Glomerular visceral epithelial cell (primary cell): ENCODE measurements around the gene PRDM16.

Experiments
- DNase-seq: peaks from one replicate; pipeline ENCODE4 v3.0.0-alpha.2; 2016; ENCODE audit errors: extremely low spot score

Gene PRDM16

GRCh38 chr1:3461238-3461933 is 392.4 kb downstream of the PRDM16 start:
- DNase-seq: no peak

- DNase-seq: no peak
Observed at GRCh38 chr1:3461934-3462275, 392.9 kb downstream of the PRDM16 start.

DNA sequence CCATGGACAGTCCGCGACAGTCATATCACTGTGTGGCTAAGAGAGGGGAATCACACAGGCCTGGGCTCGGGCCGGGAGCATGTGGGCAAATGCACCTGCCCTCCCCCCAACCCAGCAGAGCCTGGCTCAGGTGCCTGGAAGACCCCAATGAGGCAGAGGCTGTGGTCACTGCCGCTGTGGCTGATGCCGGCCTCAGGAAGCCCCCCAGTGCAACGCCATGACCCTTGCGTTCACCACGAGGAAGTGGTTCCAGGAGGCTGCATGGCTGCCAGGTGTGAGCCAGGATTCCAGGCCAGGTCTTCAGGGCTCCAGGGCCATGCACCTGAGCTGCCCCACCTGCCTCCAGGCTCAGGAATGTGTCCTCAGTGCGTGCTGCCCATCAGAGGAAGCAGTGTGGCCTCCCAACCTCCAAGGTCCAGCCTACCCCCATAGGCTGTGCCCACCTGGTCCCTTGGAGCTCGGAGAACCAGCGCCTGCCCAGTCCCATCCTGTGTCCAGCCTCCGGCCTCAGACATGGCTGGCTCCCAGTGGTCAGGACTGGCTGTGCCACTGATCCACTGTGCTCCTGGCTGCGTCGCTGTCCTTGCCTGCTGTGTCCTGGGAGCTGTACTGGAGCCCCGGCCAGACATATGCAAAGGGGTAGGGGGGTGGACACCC is 393.5 kb downstream of the PRDM16 start:
- DNase-seq: no peak

GRCh38 chr1:3463013-3463385 is 394.0 kb downstream of the PRDM16 start:
- DNase-seq: no peak

- no peak for DNase-seq
Observed at GRCh38 chr1:3463408-3463863, 394.4 kb downstream of the PRDM16 start.

DNA sequence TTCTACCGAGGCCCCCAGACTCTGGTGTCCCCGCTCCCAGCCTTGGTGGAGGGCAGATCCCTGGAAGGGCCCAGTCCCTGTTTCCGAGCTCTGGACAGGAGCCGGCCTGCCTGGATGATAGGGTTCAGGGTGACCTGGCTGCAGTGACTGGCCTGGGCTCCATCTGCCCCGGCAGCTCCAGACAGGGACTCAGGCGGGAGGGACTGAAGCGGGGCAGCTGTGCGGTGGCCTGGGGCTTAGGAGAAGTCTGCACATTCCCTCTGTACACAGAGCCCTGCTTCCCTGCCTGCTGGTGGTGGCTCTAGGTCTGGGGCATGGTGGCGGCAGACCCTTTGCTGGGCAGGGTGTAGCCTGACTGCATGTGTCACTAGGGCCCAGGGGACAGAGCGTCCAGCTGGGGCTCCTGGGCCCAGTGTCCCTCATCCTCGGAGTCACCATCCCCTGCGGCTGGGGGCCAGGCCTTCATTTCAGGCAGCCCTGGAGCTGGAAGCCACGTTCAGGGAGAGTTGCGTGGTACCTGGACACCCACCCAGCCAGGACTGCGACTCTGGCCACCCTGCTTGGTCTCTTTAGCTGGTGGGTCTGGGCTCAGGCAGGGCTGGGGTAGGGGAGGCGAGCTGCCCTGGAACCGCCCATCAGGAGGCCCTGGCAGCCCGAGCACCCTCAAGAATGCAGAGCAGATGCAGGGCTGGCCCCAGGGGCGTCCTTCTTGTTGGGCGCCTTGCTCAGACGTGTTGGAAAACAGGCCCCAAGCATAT is 395.1 kb downstream of the PRDM16 start:
- DNase-seq: no peak

- DNase-seq: no peak
Observed at GRCh38 chr1:3464649-3465025, 395.6 kb downstream of the PRDM16 start.

- no peak for DNase-seq
Observed at GRCh38 chr1:3465091-3465934, 396.3 kb downstream of the PRDM16 start.

DNA sequence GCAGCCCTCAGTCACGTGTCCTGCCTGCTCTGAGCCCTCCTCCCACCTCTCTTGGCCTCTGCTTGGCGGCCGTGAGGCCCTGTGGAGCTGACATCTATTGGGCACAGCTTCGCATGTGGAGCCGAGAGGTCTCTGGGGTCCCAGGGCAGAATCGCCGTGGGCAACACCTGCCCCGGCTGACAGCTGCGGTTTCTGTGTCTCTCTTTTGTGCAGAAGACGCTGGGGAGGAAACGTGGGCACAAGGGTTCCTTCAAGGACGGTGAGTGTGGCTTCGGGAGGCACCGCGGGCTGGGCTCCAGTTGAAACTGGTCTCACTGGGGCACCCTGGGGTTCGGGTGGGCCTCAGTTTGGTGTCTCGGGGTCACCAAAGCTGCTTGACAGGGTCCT is 396.9 kb downstream of the PRDM16 start:
- DNase-seq: no peak

- no peak for DNase-seq
Observed at GRCh38 chr1:3466366-3467075, 397.5 kb downstream of the PRDM16 start.

- no peak for DNase-seq
Observed at GRCh38 chr1:3467096-3468036, 398.4 kb downstream of the PRDM16 start.

DNA sequence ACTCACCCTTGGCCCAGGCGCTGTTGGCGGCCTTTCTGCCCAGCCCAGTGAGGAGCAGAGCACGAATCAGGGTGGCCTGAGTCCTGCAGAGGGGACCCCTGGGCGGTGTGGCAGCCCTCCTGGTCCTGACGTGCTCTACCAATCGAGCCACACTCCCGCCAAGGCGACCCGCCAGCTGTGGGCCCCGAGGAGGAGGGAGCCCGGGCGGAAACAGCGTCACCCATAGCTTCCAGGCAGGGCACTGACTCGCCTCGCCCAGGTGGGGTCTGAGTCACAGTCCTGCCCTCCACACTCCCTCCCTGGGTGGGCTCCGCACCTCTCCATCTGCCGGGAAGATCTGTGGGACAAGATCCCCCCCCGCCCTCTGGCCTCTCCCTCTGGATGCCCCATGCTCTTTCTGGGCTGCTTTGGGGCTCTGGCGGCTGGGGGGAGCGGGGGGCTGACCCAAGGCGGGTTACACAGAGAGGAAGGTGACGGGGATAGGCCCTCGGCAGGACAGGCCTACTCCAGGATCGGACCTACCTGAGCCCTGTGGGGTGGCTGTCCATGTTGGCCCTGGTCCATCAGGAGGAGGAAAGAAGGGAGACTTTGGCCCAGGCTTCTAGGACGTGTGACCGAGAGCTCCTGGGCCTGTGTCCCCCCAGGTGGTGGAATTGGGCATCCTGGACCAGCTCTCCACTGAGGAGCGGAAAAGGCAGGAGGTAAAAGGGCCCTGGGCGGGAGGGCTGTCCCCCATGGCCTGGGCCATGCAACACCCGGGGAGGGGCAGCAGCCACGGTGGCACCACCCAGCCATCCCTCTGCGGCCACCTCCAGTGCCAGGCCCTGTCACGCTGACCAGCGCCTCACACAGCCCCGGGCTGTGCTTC is 399.5 kb downstream of the PRDM16 start:
- peak; percentile 45 for DNase-seq

GRCh38 chr1:3469104-3469848 is 400.3 kb downstream of the PRDM16 start:
- no peak for DNase-seq

GRCh38 chr1:3469849-3470649 is 401.0 kb downstream of the PRDM16 start:
- no peak for DNase-seq

- DNase-seq: no peak
Observed at GRCh38 chr1:3470650-3471355, 401.8 kb downstream of the PRDM16 start.

- peak; percentile 70 for DNase-seq
Observed at GRCh38 chr1:3471356-3472087, 402.5 kb downstream of the PRDM16 start.
